Breast epithelium (tissue), 4 donors: ENCODE measurements around the gene MAPK11. TPM values are rescaled to one million over a fixed set of nuclear protein-coding genes. Genes with fewer than 3 reads are reported as not detected.

Experiments
- DNase-seq, 2 donors: peaks; one replicate each; pipeline ENCODE4 v3.0.0-alpha.2; 2019; ENCODE audit warnings: low spot score in 2 of 2
- H3K27ac ChIP-seq, 2 donors: fragments of 200-600 bp; sonication (generic) in 1 of 2; one replicate each; pipeline ENCODE4 v1.5.1; 2016 to 2019; ENCODE audit warnings: mild to moderate bottlenecking in 1 of 2
- H3K27me3 ChIP-seq, 2 donors: fragments of 200-600 bp; sonication (generic) in 1 of 2; one replicate each; pipeline versions ENCODE4 v1.5.1 to v1.6.0; 2017 to 2019; ENCODE audit warnings: control low read depth in 1 of 2, mild to moderate bottlenecking in 1 of 2
- H3K36me3 ChIP-seq: fragments of 200-600 bp; one replicate; pipeline ENCODE4 v1.5.1; 2019
- H3K4me1 ChIP-seq, 2 donors: fragments of 200-600 bp; sonication (generic); one replicate each; pipeline ENCODE4 v1.5.1; 2016 to 2019; ENCODE audit warnings: control low read depth in 1 of 2
- H3K4me3 ChIP-seq, 3 donors: fragments of 200-600 bp; sonication (generic); 1 replicate in 2 of 3; 2 replicates in 1 of 3; pipeline ENCODE4 v1.5.1; 2016 to 2019; ENCODE audit warnings: mild to moderate bottlenecking in 3 of 3, moderate library complexity in 2 of 3
- H3K9me3 ChIP-seq, 2 donors: fragments of 200-600 bp; sonication (generic) in 1 of 2; one replicate each; pipeline ENCODE4 v1.5.1; 2016 to 2019; ENCODE audit warnings: control low read depth in 1 of 2
- CTCF ChIP-seq, 3 donors: fragments of 450-650 bp; IDR thresholded peaks; one replicate each; pipeline ENCODE4 v1.5.1; 2016 to 2017; ENCODE audit warnings: antibody characterized with exemption in 3 of 3, mild to moderate bottlenecking in 3 of 3, moderate library complexity in 3 of 3
- POLR2A ChIP-seq: fragments of 450-650 bp; IDR thresholded peaks from one replicate; pipeline ENCODE4 v1.6.1; 2016; ENCODE audit warnings: antibody characterized with exemption, mild to moderate bottlenecking, moderate library complexity
- POLR2AphosphoS5 ChIP-seq, 3 donors: sonication (generic); formaldehyde crosslinking; IDR thresholded peaks; one replicate each; pipeline ENCODE4 v1.6.1; 2017; ENCODE audit warnings: antibody characterized with exemption in 3 of 3
- intact Hi-C: fragments of 100-400 bp; cut with DNase I; formaldehyde crosslinking; loops from one replicate; pipeline ENCODE4 v1.15.1; 2023; ENCODE audit warnings: low total_unique reads
- total RNA-seq, 3 donors: library from RNA; depleted of rRNA; stranded (reverse); fragments of >200 nt; gene quantifications; one replicate each; pipeline ENCODE4 v1.1.0, GENCODE V29; 2016

Gene MAPK11
- total RNA-seq, 3 donors from 2014 or later: 5.7 to 16.5 (median 13.4) TPM

- TF ChIP-seq POLR2AphosphoS5 (IDR thresholded peaks at IDR 0.05) (no peak), CTCF (IDR thresholded peaks at IDR 0.05) (no peak), POLR2A (no peak)
- peaks cover 0 to 6% of the 10 kb centered on the region in 2 donors for H3K27me3 ChIP-seq
- intact Hi-C loops: loop anchor here (10.0 kb wide), 1 partner anchor 252 kb away; the partner anchor contains the start of genes LMF2 and NCAPH2
- H3K9me3 ChIP-seq: no peaks in the 10 kb centered on the region
- no peak overlapping the region for H3K4me3 ChIP-seq
- no peaks in the 10 kb centered on the region for H3K36me3 ChIP-seq
- H3K4me1 ChIP-seq: peaks cover 9 to 11% of the 10 kb centered on the region in 2 donors
- no peak overlapping the region for H3K27ac ChIP-seq
- no peak for DNase-seq
Measured at GRCh38 chr22:50253046-50253915, 16.9 kb downstream of the MAPK11 start.

- Histone ChIP-seq H3K4me1 (peaks cover 9 to 11% of the 10 kb centered on the region in 2 donors), H3K27me3 (peaks cover 0 to 4% of the 10 kb centered on the region in 2 donors), H3K9me3 (no peaks in the 10 kb centered on the region), H3K27ac (peak overlapping the region in 1 of 2 donors; percentile 80), H3K4me3 (peak overlapping the region in 2 of 3 donors; percentile 71 to 74), H3K36me3 (no peaks in the 10 kb centered on the region)
- intact Hi-C loops: loop anchor here (10.0 kb wide), 1 partner anchor 252 kb away; the partner anchor contains the start of genes LMF2 and NCAPH2
- TF ChIP-seq POLR2A: no peak
- no peak for TF ChIP-seq POLR2AphosphoS5 (IDR thresholded peaks at IDR 0.05)
- TF ChIP-seq CTCF (IDR thresholded peaks at IDR 0.05): peak; percentile 10 to 75 (median 66)
- peak; percentile 76 to 81 for DNase-seq
Measured at GRCh38 chr22:50252082-50253045, 17.8 kb downstream of the MAPK11 start.

- Histone ChIP-seq H3K27me3 (no peaks in the 10 kb centered on the region), H3K9me3 (no peaks in the 10 kb centered on the region), H3K27ac (peak overlapping the region; percentile 75 to 80), H3K4me1 (peaks cover 9 to 11% of the 10 kb centered on the region in 2 donors), H3K4me3 (peak overlapping the region; percentile 71 to 74 (median 71)), H3K36me3 (no peaks in the 10 kb centered on the region)
- intact Hi-C loops: loop anchor here (10.0 kb wide), 1 partner anchor 253 kb away; the partner anchor contains the start of genes LMF2 and NCAPH2
- DNase-seq: no peak
- TF ChIP-seq POLR2A: no peak
- no peak for TF ChIP-seq CTCF (IDR thresholded peaks at IDR 0.05)
- TF ChIP-seq POLR2AphosphoS5 (IDR thresholded peaks at IDR 0.05): no peak
Measured at GRCh38 chr22:50251477-50252081, 18.6 kb downstream of the MAPK11 start.

- Histone ChIP-seq H3K4me1 (peaks cover 12 to 15% of the 10 kb centered on the region in 2 donors), H3K4me3 (peak within 1 kb of the TSS; percentile 71 to 74 (median 71)), H3K27ac (peak within 1 kb of the TSS; percentile 75 to 80), H3K9me3 (no peaks in the 10 kb centered on the region), H3K36me3 (no peaks in the 10 kb centered on the region), H3K27me3 (no peaks in the 10 kb centered on the region)
- intact Hi-C loops: loop anchor here (10.0 kb wide), 1 partner anchor 254 kb away; the partner anchor contains the start of genes LMF2 and NCAPH2
- TF ChIP-seq POLR2A (no peak), CTCF (IDR thresholded peaks at IDR 0.05) (no peak), POLR2AphosphoS5 (IDR thresholded peaks at IDR 0.05) (no peak)
- DNase-seq: peak in 1 of 2 donors; percentile 65
Measured at GRCh38 chr22:50250555-50251476, 19.4 kb downstream of the MAPK11 start, which contains the start of gene HDAC10. Gene HDAC10 (minus strand): TSS chr22:50251265. CDS start chr22:50251032, 233 bp downstream.
